Muscle layer of duodenum (tissue), 2 donors: ENCODE measurements around the gene RAD23B.
"Not testable (repeated sequence)": the region's sequence is repeated elsewhere in the genome, so short reads cannot be mapped to it uniquely, and the experiment has no call there.

Experiments
- H3K27ac ChIP-seq: one replicate; pipeline ENCODE4 v1.7.0; 2013; ENCODE audit warnings: mild to moderate bottlenecking, low read length
- H3K27me3 ChIP-seq: one replicate; pipeline ENCODE4 v1.7.0; 2013; ENCODE audit warnings: low read depth, mild to moderate bottlenecking, control low read depth, low read length
- H3K36me3 ChIP-seq, 2 donors: one replicate each; pipeline ENCODE4 v1.7.0; 2013; ENCODE audit warnings: low read length in 2 of 2, control low read depth in 1 of 2, mild to moderate bottlenecking in 1 of 2; ENCODE audit not compliant: insufficient read depth in 2 of 2, control insufficient read depth in 1 of 2
- H3K4me1 ChIP-seq, 2 donors: one replicate each; pipeline ENCODE4 v1.7.0; 2013; ENCODE audit warnings: low read length in 2 of 2, mild to moderate bottlenecking in 2 of 2, control low read depth in 1 of 2, moderate library complexity in 1 of 2; ENCODE audit not compliant: insufficient read depth in 2 of 2, control insufficient read depth in 1 of 2
- H3K4me3 ChIP-seq, 2 donors: one replicate each; pipeline ENCODE4 v1.7.0; 2013; ENCODE audit warnings: low read length in 2 of 2, low read depth in 1 of 2, mild to moderate bottlenecking in 1 of 2
- H3K9me3 ChIP-seq, 2 donors: one replicate each; pipeline ENCODE4 v1.7.0; 2013; ENCODE audit warnings: low read length in 2 of 2, control low read depth in 1 of 2, mild to moderate bottlenecking in 1 of 2; ENCODE audit not compliant: control insufficient read depth in 1 of 2
- donor health status: healthy.

Gene RAD23B

DNA sequence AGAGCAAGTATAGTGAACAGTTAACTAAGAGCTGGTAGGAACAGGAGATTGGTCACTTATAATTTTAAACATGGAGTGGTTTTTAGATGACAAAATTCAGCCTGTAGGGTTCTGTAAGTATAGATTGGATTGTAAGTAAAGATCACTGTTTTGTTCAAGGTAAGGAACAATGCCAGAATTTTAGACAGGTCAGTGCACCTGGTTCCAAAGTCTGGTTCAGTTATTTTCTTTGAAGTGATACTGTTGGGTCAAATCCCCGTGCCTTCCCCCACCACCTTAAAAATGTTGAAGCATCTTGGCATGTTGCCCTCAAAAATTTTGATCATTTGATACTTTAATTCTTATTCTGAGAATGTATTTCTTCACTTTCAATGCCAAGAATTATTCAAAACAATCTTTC is 12.9 kb downstream of the RAD23B start:
- Histone ChIP-seq H3K4me3 (no peak overlapping the region), H3K27ac (no peak overlapping the region), H3K36me3 (no peaks in the 10 kb centered on the region), H3K27me3 (no peaks in the 10 kb centered on the region), H3K4me1 (peaks cover 4 to 42% of the 10 kb centered on the region in 2 donors), H3K9me3 (no peaks in the 10 kb centered on the region)

DNA sequence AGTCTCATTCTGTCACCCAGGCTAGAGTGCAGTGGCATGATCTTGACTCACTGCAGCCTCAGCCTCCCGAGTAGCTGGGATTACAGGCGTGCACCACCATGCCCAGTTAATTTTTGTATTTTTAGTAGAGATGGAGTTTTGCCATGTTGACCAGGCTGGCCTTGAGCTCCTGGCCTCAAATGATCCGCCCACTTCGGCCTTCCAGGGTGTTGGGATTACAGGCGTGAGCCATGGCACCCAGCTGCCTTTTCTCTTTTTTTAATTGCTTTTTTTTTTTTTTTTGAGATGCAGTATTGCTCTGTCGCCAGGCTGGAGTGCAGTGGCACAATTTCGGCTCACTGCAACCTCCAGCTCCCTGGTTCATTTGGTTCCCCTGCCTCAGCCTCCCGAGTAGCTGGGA is 13.5 kb downstream of the RAD23B start:
- H3K27ac ChIP-seq, H3K27me3 ChIP-seq, H3K9me3 ChIP-seq, H3K36me3 ChIP-seq, H3K4me3 ChIP-seq: not testable (repeated sequence)
- H3K4me1 ChIP-seq: peaks cover 4 to 41% of the 10 kb centered on the region in 2 donors

DNA sequence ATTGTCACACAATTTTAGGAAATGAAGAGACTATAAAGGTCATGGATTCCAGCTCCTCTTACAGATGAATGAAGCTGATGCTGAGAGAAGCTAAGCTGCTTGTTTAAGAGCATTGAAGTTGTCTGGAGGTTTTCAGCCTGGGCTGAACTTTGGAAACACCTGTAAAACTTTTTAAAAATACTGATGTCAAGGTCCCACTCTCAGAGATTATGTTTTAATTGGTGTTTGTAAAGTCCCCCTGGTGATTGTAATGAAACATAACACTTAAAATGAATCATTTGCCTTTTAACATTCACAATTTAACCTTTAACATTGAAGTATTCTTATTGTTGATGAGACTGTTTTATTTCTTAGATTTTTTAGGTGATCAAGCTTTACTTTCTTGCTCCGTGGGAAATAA is 16.4 kb downstream of the RAD23B start:
- no peak overlapping the region for H3K4me3 ChIP-seq
- peaks cover 0 to 6% of the 10 kb centered on the region in 2 donors for H3K36me3 ChIP-seq
- no peaks in the 10 kb centered on the region for H3K9me3 ChIP-seq
- H3K4me1 ChIP-seq: peaks cover 4 to 36% of the 10 kb centered on the region in 2 donors
- H3K27me3 ChIP-seq: no peaks in the 10 kb centered on the region
- H3K27ac ChIP-seq: no peak overlapping the region

DNA sequence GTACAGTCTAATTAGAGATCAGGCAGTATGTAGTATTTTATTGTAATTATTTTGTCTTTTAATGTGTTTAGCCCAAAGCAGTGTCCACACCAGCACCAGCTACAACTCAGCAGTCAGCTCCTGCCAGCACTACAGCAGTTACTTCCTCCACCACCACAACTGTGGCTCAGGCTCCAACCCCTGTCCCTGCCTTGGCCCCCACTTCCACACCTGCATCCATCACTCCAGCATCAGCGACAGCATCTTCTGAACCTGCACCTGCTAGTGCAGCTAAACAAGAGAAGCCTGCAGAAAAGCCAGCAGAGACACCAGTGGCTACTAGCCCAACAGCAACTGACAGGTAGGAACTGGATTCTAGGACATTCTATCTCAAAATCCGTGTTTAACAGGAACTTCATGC is 23.2 kb downstream of the RAD23B start:
- H3K27ac ChIP-seq: no peak overlapping the region
- H3K27me3 ChIP-seq: no peaks in the 10 kb centered on the region
- H3K36me3 ChIP-seq: peaks cover 23 to 38% of the 10 kb centered on the region in 2 donors
- H3K4me3 ChIP-seq: no peak overlapping the region
- no peaks in the 10 kb centered on the region for H3K9me3 ChIP-seq
- H3K4me1 ChIP-seq: peaks cover 0 to 5% of the 10 kb centered on the region in 2 donors

DNA sequence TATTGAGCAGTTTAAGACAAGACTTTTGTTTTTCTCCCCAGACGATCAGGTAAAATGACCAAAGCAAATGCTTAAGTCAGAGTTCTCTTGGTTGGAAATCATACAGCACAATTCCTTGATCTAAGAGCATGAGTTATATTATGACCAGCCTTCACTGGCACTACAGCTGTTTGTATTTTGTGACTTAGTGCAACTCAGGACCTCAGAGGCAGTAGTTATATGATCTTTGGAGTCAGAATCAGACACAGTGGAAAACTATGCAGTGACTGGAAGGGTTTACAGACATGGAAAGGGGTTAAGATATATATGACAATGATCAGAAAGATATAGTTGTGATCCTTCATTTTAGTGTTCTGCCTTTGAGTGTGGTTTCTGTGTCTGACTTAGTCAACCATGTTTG is 24.3 kb downstream of the RAD23B start:
- no peak overlapping the region for H3K4me3 ChIP-seq
- H3K27me3 ChIP-seq: no peaks in the 10 kb centered on the region
- no peak overlapping the region for H3K27ac ChIP-seq
- H3K4me1 ChIP-seq: no peaks in the 10 kb centered on the region
- H3K36me3 ChIP-seq: peaks cover 29 to 45% of the 10 kb centered on the region in 2 donors
- no peaks in the 10 kb centered on the region for H3K9me3 ChIP-seq

DNA sequence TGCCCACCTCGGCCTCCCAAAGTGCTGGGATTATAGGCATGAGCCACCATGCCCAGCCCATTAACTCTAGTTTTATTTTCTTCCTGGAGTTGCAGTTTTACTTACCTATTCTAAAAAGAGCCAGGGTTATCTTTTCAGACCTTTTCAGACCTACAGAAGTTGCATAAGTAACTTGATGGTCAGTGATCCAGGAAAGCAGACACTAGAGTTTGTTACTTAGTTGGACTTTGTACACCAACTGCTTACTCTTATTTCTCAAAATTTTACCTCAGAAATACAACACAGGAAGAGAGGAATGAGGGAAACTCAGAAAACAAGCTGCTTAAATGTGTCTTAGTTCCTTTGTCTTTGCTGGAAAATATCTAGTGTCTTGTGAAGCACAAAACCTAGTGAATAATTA is 25.4 kb downstream of the RAD23B start:
- Histone ChIP-seq H3K4me3 (no peak overlapping the region), H3K4me1 (no peaks in the 10 kb centered on the region), H3K27me3 (no peaks in the 10 kb centered on the region), H3K9me3 (no peaks in the 10 kb centered on the region), H3K27ac (no peak overlapping the region), H3K36me3 (peaks cover 30 to 44% of the 10 kb centered on the region in 2 donors)

DNA sequence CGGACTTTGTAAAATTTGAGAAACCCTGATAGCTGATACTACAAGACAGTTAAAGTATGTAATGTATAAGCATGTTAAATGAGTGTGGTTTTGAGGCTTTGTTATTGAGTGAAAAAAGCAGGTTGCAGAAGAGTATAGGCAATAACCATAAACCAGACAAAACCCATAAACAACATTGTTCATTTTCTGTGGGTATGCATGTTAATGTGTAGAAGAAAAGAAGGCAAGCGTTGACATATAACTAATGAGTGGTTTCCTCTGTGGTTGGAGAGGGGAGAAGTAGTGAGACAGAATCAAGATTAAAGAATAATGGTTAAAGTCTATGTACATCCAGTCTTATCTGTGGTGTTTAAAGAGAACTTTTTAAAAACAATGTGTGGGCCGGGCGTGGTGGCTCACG is 26.2 kb downstream of the RAD23B start:
- H3K4me3 ChIP-seq: no peak overlapping the region
- no peaks in the 10 kb centered on the region for H3K9me3 ChIP-seq
- peaks cover 30 to 44% of the 10 kb centered on the region in 2 donors for H3K36me3 ChIP-seq
- no peaks in the 10 kb centered on the region for H3K27me3 ChIP-seq
- no peak overlapping the region for H3K27ac ChIP-seq
- H3K4me1 ChIP-seq: no peaks in the 10 kb centered on the region

DNA sequence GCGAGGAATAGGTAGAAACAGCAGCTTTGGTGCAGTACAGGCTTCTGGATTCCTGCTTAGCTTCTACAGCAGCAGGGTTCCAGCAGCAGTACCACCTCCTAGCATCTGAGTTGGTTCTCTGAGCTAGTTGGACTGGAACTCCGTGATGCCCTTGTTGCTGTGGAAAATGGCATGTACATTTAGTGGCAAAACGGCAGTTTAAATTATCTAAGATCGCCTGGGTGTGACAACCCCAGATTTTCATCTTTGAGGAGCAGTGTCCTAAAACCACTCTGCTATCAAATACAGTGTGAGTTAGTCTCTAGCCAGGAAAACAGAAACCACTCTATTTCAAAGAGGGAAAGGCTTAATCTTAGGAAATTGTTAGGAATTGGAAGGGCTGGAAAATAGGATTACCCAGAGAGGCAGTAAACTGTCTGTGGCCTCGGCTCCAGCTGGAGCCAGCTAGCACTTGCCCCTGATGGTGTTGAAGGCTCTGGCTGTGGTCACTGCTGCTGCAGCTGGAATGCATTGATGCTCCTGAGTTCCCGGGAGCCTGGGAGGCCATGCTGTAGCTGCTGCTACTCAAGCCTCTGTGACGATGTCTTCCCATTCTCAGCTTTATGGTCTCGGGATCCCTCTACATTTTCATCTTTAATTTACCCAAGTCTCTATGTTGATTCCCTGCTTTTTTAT is 29.4 kb downstream of the RAD23B start:
- Histone ChIP-seq H3K4me1 (no peaks in the 10 kb centered on the region), H3K9me3 (no peaks in the 10 kb centered on the region), H3K4me3 (no peak overlapping the region), H3K27me3 (no peaks in the 10 kb centered on the region), H3K27ac (no peak overlapping the region), H3K36me3 (peaks cover 16 to 31% of the 10 kb centered on the region in 2 donors)

DNA sequence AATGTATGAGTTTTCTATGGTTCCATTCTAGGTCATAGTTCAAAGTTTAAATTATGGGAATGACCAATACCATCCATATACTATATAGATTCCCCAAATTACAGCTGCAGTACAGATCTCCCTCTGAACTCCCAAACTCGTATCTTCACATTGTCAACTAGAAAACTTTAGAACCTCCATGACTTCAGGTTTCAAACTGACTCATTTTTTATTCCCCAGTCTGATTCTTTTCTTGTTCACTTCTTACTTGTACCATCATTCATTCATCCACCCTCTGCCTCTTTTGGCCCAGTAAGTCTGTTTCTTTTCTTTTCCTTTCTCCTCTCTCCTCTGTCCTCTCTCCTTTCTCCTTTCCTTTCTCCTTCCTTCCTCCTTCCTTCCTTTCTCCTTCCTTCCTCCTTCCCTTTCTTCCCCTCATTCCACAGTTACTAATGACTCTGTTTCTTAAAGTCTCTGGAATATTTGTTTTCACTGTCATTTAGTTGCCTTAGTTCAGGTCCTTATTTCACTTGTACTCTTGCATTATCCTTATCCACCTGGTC is 30.5 kb downstream of the RAD23B start:
- Histone ChIP-seq H3K9me3 (no peaks in the 10 kb centered on the region), H3K4me1 (no peaks in the 10 kb centered on the region), H3K27me3 (no peaks in the 10 kb centered on the region), H3K27ac (no peak overlapping the region), H3K4me3 (no peak overlapping the region), H3K36me3 (peaks cover 19 to 32% of the 10 kb centered on the region in 2 donors)

DNA sequence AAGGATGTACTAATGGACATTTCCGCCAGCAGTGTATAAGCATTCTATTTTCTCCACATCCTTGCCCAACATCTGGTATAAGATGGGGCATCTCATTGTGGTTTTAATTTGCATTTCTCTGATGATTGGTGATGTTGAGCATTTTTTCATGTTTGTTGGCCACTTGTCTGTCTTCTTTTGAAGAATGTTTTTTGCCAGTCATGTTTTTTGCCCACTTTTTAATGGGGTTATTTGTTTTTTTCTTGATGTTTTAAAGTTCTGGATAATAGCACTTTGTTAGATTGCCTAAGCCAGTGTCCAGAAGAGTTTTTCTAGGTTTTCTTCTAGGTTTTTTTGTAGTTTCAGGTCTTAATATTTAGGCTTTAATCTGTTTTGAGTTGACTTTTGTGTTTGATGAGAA is 31.7 kb downstream of the RAD23B start:
- Histone ChIP-seq H3K27me3 (no peaks in the 10 kb centered on the region), H3K4me3 (no peak overlapping the region), H3K27ac (no peak overlapping the region), H3K9me3 (no peaks in the 10 kb centered on the region), H3K4me1 (no peaks in the 10 kb centered on the region), H3K36me3 (peaks cover 26 to 29% of the 10 kb centered on the region in 2 donors)

DNA sequence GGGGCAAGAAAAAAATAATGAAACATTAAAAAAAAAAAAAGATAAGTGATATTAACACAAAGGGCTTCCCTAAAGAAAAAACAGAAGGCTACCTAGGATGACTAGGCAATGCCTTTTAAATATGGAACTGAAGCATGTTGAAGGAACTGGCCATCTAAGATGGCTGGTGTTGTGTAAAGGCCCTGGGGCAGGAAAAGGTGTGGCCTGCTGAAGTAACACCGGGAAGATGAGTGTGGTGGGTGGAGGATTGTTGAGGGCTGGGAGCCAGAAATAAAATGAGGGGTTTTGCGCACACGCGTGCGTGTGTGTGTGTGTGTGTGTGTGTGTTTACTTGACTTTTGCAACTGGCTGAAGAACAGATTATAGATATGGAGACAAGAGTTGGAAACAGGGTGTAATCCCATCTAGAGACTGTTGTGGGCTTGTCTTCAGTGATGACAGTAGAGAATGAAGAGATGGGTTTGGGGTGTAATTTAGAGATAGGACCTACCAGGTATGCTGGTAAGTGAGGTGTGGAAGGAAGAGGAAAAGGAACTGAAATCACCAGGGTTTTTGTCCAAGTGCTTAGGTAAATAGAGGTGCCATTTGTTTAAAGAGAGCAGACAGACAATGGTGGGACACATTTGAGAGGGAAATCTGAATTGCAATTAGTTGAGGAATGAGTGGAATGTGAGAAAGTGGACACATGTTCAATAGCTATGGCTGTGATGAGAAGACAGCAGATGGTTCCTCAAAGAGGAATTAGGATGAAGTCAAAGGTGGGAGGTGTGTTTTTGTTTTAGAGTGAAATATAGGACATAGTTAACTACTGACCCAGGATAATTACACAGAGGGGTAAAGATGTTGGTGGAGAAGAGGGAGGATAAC is 33.9 kb downstream of the RAD23B start:
- Histone ChIP-seq H3K4me1 (no peaks in the 10 kb centered on the region), H3K36me3 (peaks cover 27 to 30% of the 10 kb centered on the region in 2 donors), H3K4me3 (no peak overlapping the region), H3K9me3 (no peaks in the 10 kb centered on the region), H3K27me3 (no peaks in the 10 kb centered on the region), H3K27ac (no peak overlapping the region)
